Nephron progenitor cell (in vitro differentiated cells): Measurements from ENCODE around the gene SCYGR6.

Source experiments
- DNase-seq: peaks from one replicate; pipeline ENCODE4 v3.0.0; 2021
- H3K27ac Mint-ChIP-seq: 2 replicates; pipeline ENCODE4 v1.8.0; 2021; ENCODE audit warnings: mild to moderate bottlenecking, moderate library complexity, mixed read lengths
- H3K27me3 Mint-ChIP-seq: 2 replicates; pipeline ENCODE4 v1.8.0; 2021; ENCODE audit warnings: mild to moderate bottlenecking, low read depth, mixed read lengths; ENCODE audit not compliant: poor library complexity
- H3K36me3 Mint-ChIP-seq: 2 replicates; pipeline ENCODE4 v1.8.0; 2021; ENCODE audit warnings: low read depth, mixed read lengths
- H3K4me1 Mint-ChIP-seq: 2 replicates; pipeline ENCODE4 v1.8.0; 2021; ENCODE audit warnings: mixed read lengths
- H3K4me3 Mint-ChIP-seq: 2 replicates; pipeline ENCODE4 v1.8.0; 2021; ENCODE audit warnings: mild to moderate bottlenecking, moderate library complexity, mixed read lengths
- H3K9me3 Mint-ChIP-seq: 2 replicates; pipeline ENCODE4 v1.8.0; 2021; ENCODE audit warnings: mild to moderate bottlenecking, moderate library complexity, mixed read lengths
- TF ChIP-seq, protein P1 (sequence below): fragments of 200-600 bp; sonication (generic); IDR thresholded peaks from 2 replicates; pipeline ENCODE4 v1.5.0; 2021; ENCODE audit warnings: antibody characterized with exemption

The SCYGR6 gene

DNA sequence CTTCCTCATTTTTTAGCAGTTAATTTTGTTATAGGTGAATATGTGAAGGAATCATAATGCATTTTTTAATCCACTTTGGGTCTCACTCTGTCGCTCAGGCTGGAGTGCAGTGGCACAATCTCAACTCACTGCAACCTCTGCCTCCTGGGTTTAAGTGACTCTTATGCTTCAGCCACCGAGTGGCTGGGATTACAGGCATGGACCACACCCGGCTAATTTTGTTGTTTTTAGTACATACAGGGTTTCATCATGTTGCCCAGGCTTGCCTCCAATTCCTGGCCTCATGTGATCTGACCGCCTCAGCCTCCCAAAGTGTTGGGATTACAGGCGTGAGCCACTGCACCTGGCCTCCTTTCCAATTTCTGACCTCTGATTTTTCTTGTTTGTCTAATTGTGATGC, 40.3 kb downstream of the SCYGR6 start:
- Mint-ChIP-seq H3K27me3 (no peaks in the 10 kb centered on the region), H3K9me3 (no peaks in the 10 kb centered on the region), H3K36me3 (no peaks in the 10 kb centered on the region), H3K4me3 (no peak overlapping the region), H3K4me1 (no peaks in the 10 kb centered on the region), H3K27ac (no peak overlapping the region)
- TF ChIP-seq, protein P1, sequence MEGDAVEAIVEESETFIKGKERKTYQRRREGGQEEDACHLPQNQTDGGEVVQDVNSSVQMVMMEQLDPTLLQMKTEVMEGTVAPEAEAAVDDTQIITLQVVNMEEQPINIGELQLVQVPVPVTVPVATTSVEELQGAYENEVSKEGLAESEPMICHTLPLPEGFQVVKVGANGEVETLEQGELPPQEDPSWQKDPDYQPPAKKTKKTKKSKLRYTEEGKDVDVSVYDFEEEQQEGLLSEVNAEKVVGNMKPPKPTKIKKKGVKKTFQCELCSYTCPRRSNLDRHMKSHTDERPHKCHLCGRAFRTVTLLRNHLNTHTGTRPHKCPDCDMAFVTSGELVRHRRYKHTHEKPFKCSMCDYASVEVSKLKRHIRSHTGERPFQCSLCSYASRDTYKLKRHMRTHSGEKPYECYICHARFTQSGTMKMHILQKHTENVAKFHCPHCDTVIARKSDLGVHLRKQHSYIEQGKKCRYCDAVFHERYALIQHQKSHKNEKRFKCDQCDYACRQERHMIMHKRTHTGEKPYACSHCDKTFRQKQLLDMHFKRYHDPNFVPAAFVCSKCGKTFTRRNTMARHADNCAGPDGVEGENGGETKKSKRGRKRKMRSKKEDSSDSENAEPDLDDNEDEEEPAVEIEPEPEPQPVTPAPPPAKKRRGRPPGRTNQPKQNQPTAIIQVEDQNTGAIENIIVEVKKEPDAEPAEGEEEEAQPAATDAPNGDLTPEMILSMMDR = no peak
- no peak for DNase-seq

DNA sequence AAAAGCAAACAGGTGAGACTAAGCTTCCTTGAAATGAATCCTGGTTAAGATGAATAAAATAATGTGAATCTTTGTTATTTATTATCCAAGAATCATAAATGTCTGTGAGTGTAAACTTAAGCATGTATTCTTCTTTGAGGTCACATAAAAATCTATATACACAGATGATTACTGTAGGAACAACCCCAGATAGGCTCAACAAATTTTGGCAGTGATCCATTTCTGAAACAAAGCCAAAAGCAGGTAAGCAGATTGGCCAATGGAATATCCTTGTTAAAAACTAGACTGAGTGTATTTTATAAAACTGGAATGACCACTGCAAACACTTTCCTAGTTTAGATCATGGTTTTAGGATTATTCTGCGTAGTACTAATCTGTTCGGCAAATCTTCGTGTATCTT, 46.6 kb downstream of the SCYGR6 start:
- Mint-ChIP-seq H3K36me3 (no peaks in the 10 kb centered on the region), H3K4me3 (no peak overlapping the region), H3K9me3 (no peaks in the 10 kb centered on the region), H3K27me3 (peaks cover 8% of the 10 kb centered on the region), H3K27ac (no peak overlapping the region), H3K4me1 (no peaks in the 10 kb centered on the region)
- TF ChIP-seq, protein P1 = no peak
- DNase-seq = no peak

DNA sequence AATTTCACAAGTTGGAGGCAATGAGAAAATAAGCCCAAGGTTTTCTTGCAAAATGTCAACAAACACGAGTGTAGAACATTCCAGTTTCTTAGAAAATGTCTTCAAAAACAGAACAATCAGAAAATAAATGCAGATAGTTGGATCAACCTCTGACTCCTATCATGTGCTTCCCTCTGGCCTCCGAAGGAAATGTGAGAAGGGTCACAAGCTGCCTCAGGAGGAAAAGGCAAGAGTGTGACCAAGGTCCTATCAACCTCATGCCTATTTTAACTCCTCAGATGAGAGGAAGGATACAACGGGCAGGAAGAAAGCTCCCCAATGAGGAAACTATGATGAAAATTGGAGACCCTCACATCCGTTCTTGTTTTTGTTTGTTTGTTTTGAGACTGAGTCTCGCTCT, 50.1 kb downstream of the SCYGR6 start:
- no peaks in the 10 kb centered on the region for H3K9me3 Mint-ChIP-seq
- H3K4me1 Mint-ChIP-seq = no peaks in the 10 kb centered on the region
- peaks cover 8% of the 10 kb centered on the region for H3K27me3 Mint-ChIP-seq
- no peak for DNase-seq
- H3K4me3 Mint-ChIP-seq = no peak overlapping the region
- H3K36me3 Mint-ChIP-seq = no peaks in the 10 kb centered on the region
- H3K27ac Mint-ChIP-seq = no peak overlapping the region
- TF ChIP-seq, protein P1 = no peak
